Measurements from ENCODE around the gene OSBPL8. TPM values are rescaled to one million over a fixed set of nuclear protein-coding genes. Genes with fewer than 3 reads are reported as not detected.

The OSBPL8 gene
- total and polyA plus RNA-seq, 4 donors: 8.6 to 114 (median 53.3) TPM

DNA sequence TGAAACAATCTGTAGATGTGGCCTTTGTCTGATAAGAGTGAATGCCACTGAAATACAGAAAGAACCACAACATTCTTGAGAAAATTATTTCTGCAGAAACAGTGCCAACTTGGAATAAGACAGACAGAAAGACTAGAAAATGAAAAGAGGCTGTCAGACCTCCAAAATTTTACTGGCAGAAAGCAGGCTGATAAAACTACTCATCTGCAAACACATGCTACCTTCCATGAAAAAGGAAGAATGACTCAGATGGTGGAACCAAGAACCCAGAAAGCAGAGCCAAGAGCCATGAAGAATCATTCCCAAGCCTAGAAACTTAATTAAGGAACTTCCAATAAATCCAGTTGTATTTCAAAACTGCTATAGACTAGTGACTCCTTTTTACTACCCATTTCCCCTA, 31.9 kb upstream of the OSBPL8 start:
- ATAC-seq (ENCODE audit: insufficient read depth, low FRiP score): no peak

DNA sequence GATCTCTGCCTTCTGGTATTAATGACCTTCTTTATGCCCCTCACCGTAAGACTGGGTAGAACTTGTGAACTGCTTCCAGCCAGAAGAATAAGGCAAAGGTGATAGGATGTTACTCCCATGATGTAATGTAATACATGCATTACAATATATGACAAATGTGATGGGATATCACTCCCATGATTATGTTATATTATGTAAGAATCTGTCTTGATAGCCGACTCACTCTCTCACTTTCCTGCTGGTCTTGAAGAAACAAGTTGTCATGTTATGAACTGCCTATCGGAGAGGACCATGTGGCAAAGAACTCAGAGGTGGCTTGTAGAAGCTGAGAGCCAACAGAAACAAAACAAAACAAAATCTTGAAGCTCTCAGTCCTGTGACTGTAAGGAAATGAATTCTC, 30.6 kb upstream of the OSBPL8 start:
- no peak for ATAC-seq (ENCODE audit: insufficient read depth, low FRiP score)
- Histone ChIP-seq H3K9ac (ENCODE audit: insufficient read depth in 1 of 2, low read length in 2 of 2) (no peak overlapping the region), H3K27ac (ENCODE audit: low read depth in 1 of 2, low read length in 1 of 2) (no peak overlapping the region), H3K9me3 (ENCODE audit: control insufficient read depth in 4 of 4, insufficient read depth in 3 of 4, low read length in 3 of 4) (no peaks in the 10 kb centered on the region), H3K4me1 (ENCODE audit: control insufficient read depth in 5 of 5, insufficient read depth in 5 of 5, low read length in 5 of 5) (no peaks in the 10 kb centered on the region), H3K4me3 (no peak overlapping the region), H3K36me3 (ENCODE audit: control insufficient read depth in 4 of 4, insufficient read depth in 4 of 4, low read length in 4 of 4) (no peaks in the 10 kb centered on the region), H3K27me3 (ENCODE audit: control insufficient read depth in 3 of 3, insufficient read depth in 3 of 3, low read length in 2 of 3) (no peaks in the 10 kb centered on the region)
- 88 to 90% methylated on average over 3 of the region's 3 CpGs for WGBS, 2 donors
- TF ChIP-seq CTCF (IDR thresholded peaks at IDR 0.05; ENCODE audit: control extremely low read depth, extremely low read depth): no peak
- DNase-seq: no peak

More for the DNA sequence above, 31.9 kb upstream of the OSBPL8 start:
- H3K9me3 ChIP-seq (ENCODE audit: control insufficient read depth in 4 of 4, insufficient read depth in 3 of 4, low read length in 3 of 4): no peaks in the 10 kb centered on the region
- no peaks in the 10 kb centered on the region for H3K36me3 ChIP-seq (ENCODE audit: control insufficient read depth in 4 of 4, insufficient read depth in 4 of 4, low read length in 4 of 4)
- no peaks in the 10 kb centered on the region for H3K27me3 ChIP-seq (ENCODE audit: control insufficient read depth in 3 of 3, insufficient read depth in 3 of 3, low read length in 2 of 3)
- no peak overlapping the region for H3K9ac ChIP-seq (ENCODE audit: insufficient read depth in 1 of 2, low read length in 2 of 2)
- TF ChIP-seq CTCF (IDR thresholded peaks at IDR 0.05; ENCODE audit: control extremely low read depth, extremely low read depth): no peak
- H3K27ac ChIP-seq (ENCODE audit: low read depth in 1 of 2, low read length in 1 of 2): no peak overlapping the region
- H3K4me1 ChIP-seq (ENCODE audit: control insufficient read depth in 5 of 5, insufficient read depth in 5 of 5, low read length in 5 of 5): no peaks in the 10 kb centered on the region
- no peak for DNase-seq
- H3K4me3 ChIP-seq: no peak overlapping the region

DNA sequence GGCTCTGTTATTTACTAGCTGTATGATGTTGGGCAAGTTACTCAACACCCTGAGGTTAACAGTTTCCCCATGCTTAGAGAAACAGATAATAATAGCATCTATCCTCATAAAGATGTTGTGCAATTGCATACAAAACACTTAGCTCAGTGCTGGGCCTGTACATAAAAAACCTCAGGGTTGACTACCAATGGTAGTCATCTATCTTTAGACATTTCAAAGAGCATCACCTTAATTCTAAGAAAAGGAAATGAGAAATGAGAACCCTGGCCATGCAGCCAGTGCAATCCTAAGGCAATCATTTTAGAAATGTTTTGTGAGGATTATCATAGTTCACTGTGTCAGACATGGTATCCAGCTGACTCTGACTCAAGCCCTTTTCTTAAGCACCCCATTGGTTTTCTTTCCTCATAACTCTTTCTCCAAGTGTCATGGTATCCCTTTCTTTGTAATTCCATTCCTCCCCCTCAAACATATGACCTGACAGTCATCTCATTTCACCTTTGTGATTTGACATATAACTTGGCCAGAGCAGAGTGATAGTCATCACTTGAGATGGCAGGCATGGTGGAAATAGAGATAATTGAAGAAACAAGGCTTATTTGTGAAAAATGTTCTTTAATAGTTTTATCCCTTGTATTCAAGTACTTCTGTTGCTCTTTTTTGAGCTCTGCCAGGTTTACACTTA, 29.5 kb upstream of the OSBPL8 start:
- no peaks in the 10 kb centered on the region for H3K27me3 ChIP-seq (ENCODE audit: control insufficient read depth in 3 of 3, insufficient read depth in 3 of 3, low read length in 2 of 3)
- ATAC-seq (ENCODE audit: insufficient read depth, low FRiP score) (peak; percentile 75), DNase-seq (peak in 2 of 3 donors; percentile 50 to 69)
- H3K9ac ChIP-seq (ENCODE audit: insufficient read depth in 1 of 2, low read length in 2 of 2): no peak overlapping the region
- H3K27ac ChIP-seq (ENCODE audit: low read depth in 1 of 2, low read length in 1 of 2): no peak overlapping the region
- no peak overlapping the region for H3K4me3 ChIP-seq
- TF ChIP-seq CTCF (IDR thresholded peaks at IDR 0.05; ENCODE audit: control extremely low read depth, extremely low read depth): no peak
- no peaks in the 10 kb centered on the region for H3K36me3 ChIP-seq (ENCODE audit: control insufficient read depth in 4 of 4, insufficient read depth in 4 of 4, low read length in 4 of 4)
- no peaks in the 10 kb centered on the region for H3K4me1 ChIP-seq (ENCODE audit: control insufficient read depth in 5 of 5, insufficient read depth in 5 of 5, low read length in 5 of 5)
- no peaks in the 10 kb centered on the region for H3K9me3 ChIP-seq (ENCODE audit: control insufficient read depth in 4 of 4, insufficient read depth in 3 of 4, low read length in 3 of 4)
